HepG2 (cell line): Measurements from ENCODE around the gene SSBP4. TPM values are rescaled to one million over a fixed set of nuclear protein-coding genes. Genes with fewer than 3 reads are reported as not detected.

Source experiments
- ARNT ChIP-seq: fragments of 450-650 bp; IDR thresholded peaks from 2 replicates; pipeline ENCODE4 v1.6.1; 2017
- ETV6 ChIP-seq: sonication (generic); formaldehyde crosslinking; conservative IDR thresholded peaks from 2 replicates; pipeline ENCODE4 v1.4.0; 2020; ENCODE audit warnings: missing genetic modification reagents
- FOXA1 ChIP-seq, 2 experiments: fragments of 450-650 bp in 1 of 2; sonication (generic) in 1 of 2; formaldehyde crosslinking in 1 of 2; IDR thresholded peaks; 2 replicates each; pipeline versions ENCODE4 v1.4.0 to v1.6.1; 2016 to 2020; ENCODE audit warnings: missing genetic modification reagents in 1 of 2
- FOXJ3 ChIP-seq: sonication (generic); formaldehyde crosslinking; IDR thresholded peaks from 2 replicates; pipeline ENCODE4 v1.4.0; 2020; ENCODE audit warnings: missing genetic modification reagents, mild to moderate bottlenecking, borderline replicate concordance
- FOXO1 ChIP-seq: sonication (generic); formaldehyde crosslinking; IDR thresholded peaks from 2 replicates; pipeline ENCODE4 v1.4.0; 2020; ENCODE audit warnings: missing genetic modification reagents
- GATAD2A ChIP-seq: IDR thresholded peaks from 2 replicates; pipeline ENCODE4 v1.6.1; 2016
- KDM5B ChIP-seq: sonication (generic); formaldehyde crosslinking; IDR thresholded peaks from 2 replicates; pipeline ENCODE4 v1.4.0; 2020; ENCODE audit warnings: missing genetic modification reagents, mild to moderate bottlenecking, borderline replicate concordance
- NONO ChIP-seq, 2 experiments: fragments of 450-650 bp in 1 of 2; sonication (generic) in 1 of 2; formaldehyde crosslinking in 1 of 2; IDR thresholded peaks in 1 of 2; conservative IDR thresholded peaks in 1 of 2; 2 replicates each; pipeline versions ENCODE4 v1.6.1 to v1.8.0; 2017 to 2022; ENCODE audit warnings: mild to moderate bottlenecking in 1 of 2, missing genetic modification reagents in 1 of 2, moderate library complexity in 1 of 2
- SOX13 ChIP-seq, 3 experiments: fragments of 450-650 bp in 1 of 3; sonication (generic) in 1 of 3; formaldehyde crosslinking in 1 of 3; IDR thresholded peaks in 2 of 3; conservative IDR thresholded peaks in 1 of 3; 2 replicates each; pipeline versions ENCODE4 v1.5.0 to v1.6.1; 2016 to 2020; ENCODE audit warnings: antibody characterized with exemption in 1 of 3, mild to moderate bottlenecking in 1 of 3, missing compliant biosample characterization in 1 of 3, missing genetic modification reagents in 1 of 3, moderate library complexity in 1 of 3
- SPEN ChIP-seq: sonication (generic); formaldehyde crosslinking; IDR thresholded peaks from 2 replicates; pipeline ENCODE4 v1.5.1; 2020; ENCODE audit warnings: low read depth, mild to moderate bottlenecking, missing genetic modification reagents
- TAF15 ChIP-seq: fragments of 200-400 bp; formaldehyde crosslinking; IDR thresholded peaks from one replicate; pipeline ENCODE4 v1.6.1; 2018; ENCODE audit warnings: mild to moderate bottlenecking, low read depth, low read length; ENCODE audit not compliant: poor library complexity, severe bottlenecking
- ZNF335 ChIP-seq: sonication (generic); formaldehyde crosslinking; IDR thresholded peaks from 2 replicates; pipeline ENCODE4 v1.4.0; 2020; ENCODE audit warnings: missing genetic modification reagents
- polyA plus RNA-seq, 8 experiments: library from polyadenylated mRNA; depleted of rRNA in 3 of 8; stranded (reverse) in 7 of 8; unstranded in 1 of 8; fragments of >200 nt; fragmentation: Illumina TruSeq in 4 of 8; extraction: Trizol in 4 of 8; gene quantifications; 2 replicates each; pipeline versions ENCODE4 v1.2.1 to v1.2.3, GENCODE V29; 2011 to 2016; ENCODE audit warnings: low read depth in 4 of 8, missing spikeins in 1 of 8, mixed read lengths in 1 of 8; ENCODE audit not compliant: insufficient read depth in 1 of 8
- total RNA-seq, 5 experiments: library from RNA; depleted of rRNA; stranded (reverse); fragments of >200 nt; fragmentation: Illumina TruSeq; extraction: Trizol; gene quantifications; 2 replicates each; pipeline ENCODE4 v1.2.3, GENCODE V29; 2016; ENCODE audit warnings: low read depth in 1 of 5
- TF ChIP-seq, protein P1 (sequence below): sonication (generic); formaldehyde crosslinking; IDR thresholded peaks from 2 replicates; pipeline ENCODE4 v1.4.0; 2020; ENCODE audit warnings: missing genetic modification reagents
- TF ChIP-seq, protein P2 (sequence below): sonication (generic); formaldehyde crosslinking; IDR thresholded peaks from 2 replicates; pipeline ENCODE4 v1.4.0; 2020; ENCODE audit warnings: mild to moderate bottlenecking, missing genetic modification reagents
- TF ChIP-seq, protein P3 (sequence below): sonication (generic); formaldehyde crosslinking; IDR thresholded peaks from 2 replicates; pipeline ENCODE4 v1.5.0; 2020; ENCODE audit warnings: mild to moderate bottlenecking, missing genetic modification reagents, moderate library complexity
- TF ChIP-seq, protein P4 (sequence below): IDR thresholded peaks from 2 replicates; pipeline ENCODE4 v1.6.1; 2016; ENCODE audit warnings: missing compliant biosample characterization, missing genetic modification reagents, borderline replicate concordance

The SSBP4 gene
- total and polyA plus RNA-seq, 2 of the 13 experiments (the other 11 are each of a cell fraction or from before 2014, with no cell fraction given), result 20.8 to 39.5 TPM

DNA sequence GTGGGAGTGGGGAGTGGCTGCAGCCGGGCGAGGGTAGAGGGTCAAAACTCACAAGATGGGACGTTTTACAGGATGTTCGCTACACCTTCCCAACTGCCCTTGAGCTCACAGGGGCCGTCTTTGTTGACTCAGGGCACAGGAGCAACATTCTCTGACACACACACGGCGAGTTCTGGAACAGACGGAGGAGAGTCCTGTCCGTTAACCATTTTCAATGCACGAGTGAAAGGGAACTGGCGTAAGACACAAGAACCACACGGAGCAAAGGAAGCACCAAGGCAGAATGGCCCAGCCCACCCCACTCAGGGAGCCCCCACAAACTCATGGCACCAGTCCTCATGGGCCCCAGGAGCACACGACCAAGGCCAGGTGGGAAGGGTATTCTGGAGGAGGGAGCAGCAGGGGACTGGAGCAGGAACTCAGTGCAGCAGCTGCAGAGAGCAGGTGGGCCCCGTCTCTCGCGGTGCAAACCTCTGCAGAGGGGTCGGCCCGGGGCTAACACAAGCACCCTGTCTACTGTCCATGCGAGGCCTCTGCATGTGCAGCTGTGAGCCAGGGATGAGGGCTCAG is 56.6 kb downstream of the SSBP4 start (continued):
- TF ChIP-seq, protein P1, sequence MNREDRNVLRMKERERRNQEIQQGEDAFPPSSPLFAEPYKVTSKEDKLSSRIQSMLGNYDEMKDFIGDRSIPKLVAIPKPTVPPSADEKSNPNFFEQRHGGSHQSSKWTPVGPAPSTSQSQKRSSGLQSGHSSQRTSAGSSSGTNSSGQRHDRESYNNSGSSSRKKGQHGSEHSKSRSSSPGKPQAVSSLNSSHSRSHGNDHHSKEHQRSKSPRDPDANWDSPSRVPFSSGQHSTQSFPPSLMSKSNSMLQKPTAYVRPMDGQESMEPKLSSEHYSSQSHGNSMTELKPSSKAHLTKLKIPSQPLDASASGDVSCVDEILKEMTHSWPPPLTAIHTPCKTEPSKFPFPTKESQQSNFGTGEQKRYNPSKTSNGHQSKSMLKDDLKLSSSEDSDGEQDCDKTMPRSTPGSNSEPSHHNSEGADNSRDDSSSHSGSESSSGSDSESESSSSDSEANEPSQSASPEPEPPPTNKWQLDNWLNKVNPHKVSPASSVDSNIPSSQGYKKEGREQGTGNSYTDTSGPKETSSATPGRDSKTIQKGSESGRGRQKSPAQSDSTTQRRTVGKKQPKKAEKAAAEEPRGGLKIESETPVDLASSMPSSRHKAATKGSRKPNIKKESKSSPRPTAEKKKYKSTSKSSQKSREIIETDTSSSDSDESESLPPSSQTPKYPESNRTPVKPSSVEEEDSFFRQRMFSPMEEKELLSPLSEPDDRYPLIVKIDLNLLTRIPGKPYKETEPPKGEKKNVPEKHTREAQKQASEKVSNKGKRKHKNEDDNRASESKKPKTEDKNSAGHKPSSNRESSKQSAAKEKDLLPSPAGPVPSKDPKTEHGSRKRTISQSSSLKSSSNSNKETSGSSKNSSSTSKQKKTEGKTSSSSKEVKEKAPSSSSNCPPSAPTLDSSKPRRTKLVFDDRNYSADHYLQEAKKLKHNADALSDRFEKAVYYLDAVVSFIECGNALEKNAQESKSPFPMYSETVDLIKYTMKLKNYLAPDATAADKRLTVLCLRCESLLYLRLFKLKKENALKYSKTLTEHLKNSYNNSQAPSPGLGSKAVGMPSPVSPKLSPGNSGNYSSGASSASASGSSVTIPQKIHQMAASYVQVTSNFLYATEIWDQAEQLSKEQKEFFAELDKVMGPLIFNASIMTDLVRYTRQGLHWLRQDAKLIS (CRISPR knock-in tag), result 0 out of 2 replicates have a peak, but pooled peaks have one; percentile 24
- TF ChIP-seq ZNF335 (0 out of 2 replicates have a peak, but pooled peaks have one; percentile 56), FOXJ3 (CRISPR knock-in tag) (no peak), TAF15 (no peak), ETV6 (no peak), SOX13 (IDR thresholded peaks at IDR 0.05) (no peak), SOX13 (CRISPR knock-in tag; conservative IDR thresholded peaks at IDR 0.05 in 1 of 2, IDR thresholded peaks at IDR 0.05 in 1 of 2) (peak in 1 of 2 experiments; percentile 51; a peak in 1 of 4 replicates), FOXO1 (CRISPR knock-in tag) (peak; percentile 61; the same call in 1 of the 2 replicates), ARNT (no peak), KDM5B (CRISPR knock-in tag) (peak; percentile 33; the same call in 1 of the 2 replicates), NONO (IDR thresholded peaks at IDR 0.05) (no peak), NONO (CRISPR knock-in tag; conservative IDR thresholded peaks at IDR 0.05) (0 out of 2 replicates have a peak, but pooled peaks have one; percentile 32), FOXA1 (IDR thresholded peaks at IDR 0.05) (no peak), FOXA1 (CRISPR knock-in tag; IDR thresholded peaks at IDR 0.05) (peak; percentile 97), SPEN (CRISPR knock-in tag) (0 out of 2 replicates have a peak, but pooled peaks have one; percentile 39), GATAD2A (peak; percentile 83)
- TF ChIP-seq, protein P2, sequence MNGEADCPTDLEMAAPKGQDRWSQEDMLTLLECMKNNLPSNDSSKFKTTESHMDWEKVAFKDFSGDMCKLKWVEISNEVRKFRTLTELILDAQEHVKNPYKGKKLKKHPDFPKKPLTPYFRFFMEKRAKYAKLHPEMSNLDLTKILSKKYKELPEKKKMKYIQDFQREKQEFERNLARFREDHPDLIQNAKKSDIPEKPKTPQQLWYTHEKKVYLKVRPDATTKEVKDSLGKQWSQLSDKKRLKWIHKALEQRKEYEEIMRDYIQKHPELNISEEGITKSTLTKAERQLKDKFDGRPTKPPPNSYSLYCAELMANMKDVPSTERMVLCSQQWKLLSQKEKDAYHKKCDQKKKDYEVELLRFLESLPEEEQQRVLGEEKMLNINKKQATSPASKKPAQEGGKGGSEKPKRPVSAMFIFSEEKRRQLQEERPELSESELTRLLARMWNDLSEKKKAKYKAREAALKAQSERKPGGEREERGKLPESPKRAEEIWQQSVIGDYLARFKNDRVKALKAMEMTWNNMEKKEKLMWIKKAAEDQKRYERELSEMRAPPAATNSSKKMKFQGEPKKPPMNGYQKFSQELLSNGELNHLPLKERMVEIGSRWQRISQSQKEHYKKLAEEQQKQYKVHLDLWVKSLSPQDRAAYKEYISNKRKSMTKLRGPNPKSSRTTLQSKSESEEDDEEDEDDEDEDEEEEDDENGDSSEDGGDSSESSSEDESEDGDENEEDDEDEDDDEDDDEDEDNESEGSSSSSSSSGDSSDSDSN (CRISPR knock-in tag), result peak; percentile 57
- TF ChIP-seq, protein P3, sequence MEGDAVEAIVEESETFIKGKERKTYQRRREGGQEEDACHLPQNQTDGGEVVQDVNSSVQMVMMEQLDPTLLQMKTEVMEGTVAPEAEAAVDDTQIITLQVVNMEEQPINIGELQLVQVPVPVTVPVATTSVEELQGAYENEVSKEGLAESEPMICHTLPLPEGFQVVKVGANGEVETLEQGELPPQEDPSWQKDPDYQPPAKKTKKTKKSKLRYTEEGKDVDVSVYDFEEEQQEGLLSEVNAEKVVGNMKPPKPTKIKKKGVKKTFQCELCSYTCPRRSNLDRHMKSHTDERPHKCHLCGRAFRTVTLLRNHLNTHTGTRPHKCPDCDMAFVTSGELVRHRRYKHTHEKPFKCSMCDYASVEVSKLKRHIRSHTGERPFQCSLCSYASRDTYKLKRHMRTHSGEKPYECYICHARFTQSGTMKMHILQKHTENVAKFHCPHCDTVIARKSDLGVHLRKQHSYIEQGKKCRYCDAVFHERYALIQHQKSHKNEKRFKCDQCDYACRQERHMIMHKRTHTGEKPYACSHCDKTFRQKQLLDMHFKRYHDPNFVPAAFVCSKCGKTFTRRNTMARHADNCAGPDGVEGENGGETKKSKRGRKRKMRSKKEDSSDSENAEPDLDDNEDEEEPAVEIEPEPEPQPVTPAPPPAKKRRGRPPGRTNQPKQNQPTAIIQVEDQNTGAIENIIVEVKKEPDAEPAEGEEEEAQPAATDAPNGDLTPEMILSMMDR (CRISPR knock-in tag), result peak; percentile 30; the same call in 1 of the 2 replicates
- TF ChIP-seq, protein P4, sequence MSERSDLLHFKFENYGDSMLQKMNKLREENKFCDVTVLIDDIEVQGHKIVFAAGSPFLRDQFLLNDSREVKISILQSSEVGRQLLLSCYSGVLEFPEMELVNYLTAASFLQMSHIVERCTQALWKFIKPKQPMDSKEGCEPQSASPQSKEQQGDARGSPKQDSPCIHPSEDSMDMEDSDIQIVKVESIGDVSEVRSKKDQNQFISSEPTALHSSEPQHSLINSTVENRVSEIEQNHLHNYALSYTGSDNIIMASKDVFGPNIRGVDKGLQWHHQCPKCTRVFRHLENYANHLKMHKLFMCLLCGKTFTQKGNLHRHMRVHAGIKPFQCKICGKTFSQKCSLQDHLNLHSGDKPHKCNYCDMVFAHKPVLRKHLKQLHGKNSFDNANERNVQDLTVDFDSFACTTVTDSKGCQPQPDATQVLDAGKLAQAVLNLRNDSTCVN (CRISPR knock-in tag), result peak; percentile 81; the same call in 1 of the 2 replicates
